Germinal center (tissue), 1 donor: ENCODE data around the gene STK17A.
"Not testable (repeated sequence)": the region's sequence is repeated elsewhere in the genome, so short reads cannot be mapped to it uniquely, and the experiment has no call there.

Source experiments
- DNase-seq: peaks from one replicate; pipeline ENCODE4 v3.0.0; 2012; ENCODE audit warnings: mixed read lengths, low spot score

The STK17A gene

GRCh38 chr7:43568529-43568928, 14.4 kb upstream of the STK17A start:
- no peak for DNase-seq

- no peak for DNase-seq
Measured at GRCh38 chr7:43569424-43569823, 13.5 kb upstream of the STK17A start.

- no peak for DNase-seq
Measured at GRCh38 chr7:43570688-43571365, 12.1 kb upstream of the STK17A start.

GRCh38 chr7:43572516-43573049, 10.3 kb upstream of the STK17A start:
- DNase-seq = no peak

- not testable (repeated sequence) for DNase-seq
Measured at GRCh38 chr7:43573832-43574231, 9.1 kb upstream of the STK17A start.

GRCh38 chr7:43575506-43575905, 7.4 kb upstream of the STK17A start:
- DNase-seq = no peak

GRCh38 chr7:43576241-43576640, 6.7 kb upstream of the STK17A start:
- no peak for DNase-seq

GRCh38 chr7:43577485-43577951, 5.4 kb upstream of the STK17A start:
- no peak for DNase-seq

- peak; percentile 39 for DNase-seq
Measured at GRCh38 chr7:43583424-43584194, 701 bp downstream of the STK17A start.

- DNase-seq = peak; percentile 10
Measured at GRCh38 chr7:43584195-43584586, 1.3 kb downstream of the STK17A start.

- DNase-seq = not testable (repeated sequence)
Measured at GRCh38 chr7:43584733-43585132, 1.8 kb downstream of the STK17A start.

GRCh38 chr7:43585562-43585961, 2.7 kb downstream of the STK17A start:
- DNase-seq = peak; percentile 18

GRCh38 chr7:43586251-43586900, 3.5 kb downstream of the STK17A start:
- DNase-seq = no peak

GRCh38 chr7:43588477-43589132, 5.7 kb downstream of the STK17A start:
- DNase-seq = no peak

GRCh38 chr7:43589133-43589478, 6.2 kb downstream of the STK17A start:
- DNase-seq = no peak

- no peak for DNase-seq
Measured at GRCh38 chr7:43589728-43590127, 6.8 kb downstream of the STK17A start.

GRCh38 chr7:43590862-43591557, 8.1 kb downstream of the STK17A start:
- DNase-seq = peak; percentile 36

GRCh38 chr7:43591558-43592180, 8.8 kb downstream of the STK17A start:
- DNase-seq = no peak

GRCh38 chr7:43592326-43592725, 9.4 kb downstream of the STK17A start:
- DNase-seq = no peak

GRCh38 chr7:43593010-43593409, 10.1 kb downstream of the STK17A start:
- DNase-seq = no peak

- DNase-seq = no peak
Measured at GRCh38 chr7:43594020-43594419, 11.1 kb downstream of the STK17A start.
